ENCODE data around the gene IFNK.

Gene IFNK

GRCh38 chr9:27549196-27549755, 25.2 kb downstream of the IFNK start:
- no peaks in the 10 kb centered on the region for H3K27me3 ChIP-seq (ENCODE audit: control insufficient read depth in 2 of 2, insufficient read depth in 2 of 2, low read length in 2 of 2)
- peaks cover 8 to 12% of the 10 kb centered on the region in 2 donors for H3K36me3 ChIP-seq (ENCODE audit: control insufficient read depth in 2 of 2, insufficient read depth in 2 of 2, low read length in 2 of 2)
- H3K9me3 ChIP-seq (ENCODE audit: control insufficient read depth in 2 of 2, low read length in 2 of 2), result no peaks in the 10 kb centered on the region
- H3K9ac ChIP-seq (ENCODE audit: low read depth in 1 of 2, low read length in 2 of 2), result no peak overlapping the region
- no peak overlapping the region for H3K4me3 ChIP-seq (ENCODE audit: low read length in 2 of 2)
- peaks cover 0 to 4% of the 10 kb centered on the region in 2 donors for H3K4me1 ChIP-seq (ENCODE audit: control insufficient read depth in 2 of 2, insufficient read depth in 2 of 2, low read length in 2 of 2)
- no peak overlapping the region for H3K27ac ChIP-seq (ENCODE audit: low read depth in 2 of 2, low read length in 2 of 2)

- H3K4me1 ChIP-seq (ENCODE audit: control insufficient read depth in 2 of 2, insufficient read depth in 2 of 2, low read length in 2 of 2), result no peaks in the 10 kb centered on the region
These were observed 30.6 kb downstream of the IFNK start for GRCh38 chr9:27554712-27555111.

GRCh38 chr9:27556470-27556869, 32.4 kb downstream of the IFNK start:
- Histone ChIP-seq H3K36me3 (ENCODE audit: control insufficient read depth in 2 of 2, insufficient read depth in 2 of 2, low read length in 2 of 2) (peaks cover 27 to 41% of the 10 kb centered on the region in 2 donors), H3K9ac (ENCODE audit: low read depth in 1 of 2, low read length in 2 of 2) (no peak overlapping the region)

More at GRCh38 chr9:27554712-27555111, 30.6 kb downstream of the IFNK start:
- Histone ChIP-seq H3K4me3 (ENCODE audit: low read length in 2 of 2) (no peak overlapping the region), H3K9ac (ENCODE audit: low read depth in 1 of 2, low read length in 2 of 2) (no peak overlapping the region), H3K9me3 (ENCODE audit: control insufficient read depth in 2 of 2, low read length in 2 of 2) (no peaks in the 10 kb centered on the region), H3K27me3 (ENCODE audit: control insufficient read depth in 2 of 2, insufficient read depth in 2 of 2, low read length in 2 of 2) (no peaks in the 10 kb centered on the region), H3K36me3 (ENCODE audit: control insufficient read depth in 2 of 2, insufficient read depth in 2 of 2, low read length in 2 of 2) (peaks cover 30 to 38% of the 10 kb centered on the region in 2 donors), H3K27ac (ENCODE audit: low read depth in 2 of 2, low read length in 2 of 2) (no peak overlapping the region)

GRCh38 chr9:27558307-27558706, 34.2 kb downstream of the IFNK start:
- Histone ChIP-seq H3K4me1 (ENCODE audit: control insufficient read depth in 2 of 2, insufficient read depth in 2 of 2, low read length in 2 of 2) (peaks cover 0 to 3% of the 10 kb centered on the region in 2 donors), H3K9ac (ENCODE audit: low read depth in 1 of 2, low read length in 2 of 2) (no peak overlapping the region), H3K9me3 (ENCODE audit: control insufficient read depth in 2 of 2, low read length in 2 of 2) (no peaks in the 10 kb centered on the region), H3K27me3 (ENCODE audit: control insufficient read depth in 2 of 2, insufficient read depth in 2 of 2, low read length in 2 of 2) (no peaks in the 10 kb centered on the region), H3K27ac (ENCODE audit: low read depth in 2 of 2, low read length in 2 of 2) (no peak overlapping the region), H3K4me3 (ENCODE audit: low read length in 2 of 2) (no peak overlapping the region), H3K36me3 (ENCODE audit: control insufficient read depth in 2 of 2, insufficient read depth in 2 of 2, low read length in 2 of 2) (peaks cover 27 to 36% of the 10 kb centered on the region in 2 donors)

More at GRCh38 chr9:27556470-27556869, 32.4 kb downstream of the IFNK start:
- no peaks in the 10 kb centered on the region for H3K9me3 ChIP-seq (ENCODE audit: control insufficient read depth in 2 of 2, low read length in 2 of 2)
- H3K4me1 ChIP-seq (ENCODE audit: control insufficient read depth in 2 of 2, insufficient read depth in 2 of 2, low read length in 2 of 2), result peaks cover 0 to under 1% of the 10 kb centered on the region in 2 donors
- H3K27ac ChIP-seq (ENCODE audit: low read depth in 2 of 2, low read length in 2 of 2), result no peak overlapping the region
- no peak overlapping the region for H3K4me3 ChIP-seq (ENCODE audit: low read length in 2 of 2)
- no peaks in the 10 kb centered on the region for H3K27me3 ChIP-seq (ENCODE audit: control insufficient read depth in 2 of 2, insufficient read depth in 2 of 2, low read length in 2 of 2)

- H3K36me3 ChIP-seq (ENCODE audit: control insufficient read depth in 2 of 2, insufficient read depth in 2 of 2, low read length in 2 of 2), result peaks cover 20 to 33% of the 10 kb centered on the region in 2 donors
- H3K27ac ChIP-seq (ENCODE audit: low read depth in 2 of 2, low read length in 2 of 2), result no peak overlapping the region
- H3K9ac ChIP-seq (ENCODE audit: low read depth in 1 of 2, low read length in 2 of 2), result no peak overlapping the region
These were observed 36.4 kb downstream of the IFNK start for GRCh38 chr9:27560457-27560856.

GRCh38 chr9:27561685-27562084, 37.6 kb downstream of the IFNK start:
- peaks cover 0 to 3% of the 10 kb centered on the region in 2 donors for H3K4me1 ChIP-seq (ENCODE audit: control insufficient read depth in 2 of 2, insufficient read depth in 2 of 2, low read length in 2 of 2)
- no peak overlapping the region for H3K27ac ChIP-seq (ENCODE audit: low read depth in 2 of 2, low read length in 2 of 2)
- H3K27me3 ChIP-seq (ENCODE audit: control insufficient read depth in 2 of 2, insufficient read depth in 2 of 2, low read length in 2 of 2), result no peaks in the 10 kb centered on the region
- H3K9me3 ChIP-seq (ENCODE audit: control insufficient read depth in 2 of 2, low read length in 2 of 2), result no peaks in the 10 kb centered on the region
- no peak overlapping the region for H3K9ac ChIP-seq (ENCODE audit: low read depth in 1 of 2, low read length in 2 of 2)
- H3K4me3 ChIP-seq (ENCODE audit: low read length in 2 of 2), result no peak overlapping the region
- H3K36me3 ChIP-seq (ENCODE audit: control insufficient read depth in 2 of 2, insufficient read depth in 2 of 2, low read length in 2 of 2), result peaks cover 14 to 25% of the 10 kb centered on the region in 2 donors

More at GRCh38 chr9:27560457-27560856, 36.4 kb downstream of the IFNK start:
- H3K4me1 ChIP-seq (ENCODE audit: control insufficient read depth in 2 of 2, insufficient read depth in 2 of 2, low read length in 2 of 2), result peaks cover 0 to 3% of the 10 kb centered on the region in 2 donors
- H3K27me3 ChIP-seq (ENCODE audit: control insufficient read depth in 2 of 2, insufficient read depth in 2 of 2, low read length in 2 of 2), result no peaks in the 10 kb centered on the region
- no peaks in the 10 kb centered on the region for H3K9me3 ChIP-seq (ENCODE audit: control insufficient read depth in 2 of 2, low read length in 2 of 2)
- H3K4me3 ChIP-seq (ENCODE audit: low read length in 2 of 2), result no peak overlapping the region

GRCh38 chr9:27563738-27564430, 39.8 kb downstream of the IFNK start:
- Histone ChIP-seq H3K4me1 (ENCODE audit: control insufficient read depth in 2 of 2, insufficient read depth in 2 of 2, low read length in 2 of 2) (peaks cover 0 to 3% of the 10 kb centered on the region in 2 donors), H3K27me3 (ENCODE audit: control insufficient read depth in 2 of 2, insufficient read depth in 2 of 2, low read length in 2 of 2) (no peaks in the 10 kb centered on the region), H3K9me3 (ENCODE audit: control insufficient read depth in 2 of 2, low read length in 2 of 2) (no peaks in the 10 kb centered on the region), H3K9ac (ENCODE audit: low read depth in 1 of 2, low read length in 2 of 2) (no peak overlapping the region), H3K4me3 (ENCODE audit: low read length in 2 of 2) (no peak overlapping the region), H3K36me3 (ENCODE audit: control insufficient read depth in 2 of 2, insufficient read depth in 2 of 2, low read length in 2 of 2) (peaks cover 4 to 7% of the 10 kb centered on the region in 2 donors), H3K27ac (ENCODE audit: low read depth in 2 of 2, low read length in 2 of 2) (no peak overlapping the region)

DNA sequence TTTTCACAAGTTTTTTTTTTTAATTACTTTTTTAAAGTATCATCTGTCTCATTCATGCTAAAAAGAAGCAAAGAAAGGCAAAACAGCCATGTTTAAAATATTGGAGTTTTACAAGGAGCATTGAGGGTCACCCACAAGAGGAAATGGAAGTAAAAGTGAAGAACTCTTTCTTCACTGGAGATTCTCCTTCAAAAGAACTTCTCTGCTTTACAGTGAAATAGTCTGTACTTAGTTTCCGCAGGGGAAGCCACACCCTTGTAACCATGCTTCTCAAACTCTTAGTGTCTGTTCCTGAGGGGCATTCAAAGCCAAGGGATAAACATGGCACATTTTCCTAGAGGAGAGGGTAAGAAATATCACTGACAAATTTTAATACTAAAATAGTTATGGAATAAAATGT, 40.6 kb downstream of the IFNK start:
- no peaks in the 10 kb centered on the region for H3K9me3 ChIP-seq (ENCODE audit: control insufficient read depth in 2 of 2, low read length in 2 of 2)
- H3K36me3 ChIP-seq (ENCODE audit: control insufficient read depth in 2 of 2, insufficient read depth in 2 of 2, low read length in 2 of 2), result peaks cover 3 to 4% of the 10 kb centered on the region in 2 donors
- H3K9ac ChIP-seq (ENCODE audit: low read depth in 1 of 2, low read length in 2 of 2), result no peak overlapping the region
- peaks cover 0 to 3% of the 10 kb centered on the region in 2 donors for H3K4me1 ChIP-seq (ENCODE audit: control insufficient read depth in 2 of 2, insufficient read depth in 2 of 2, low read length in 2 of 2)
- no peak overlapping the region for H3K4me3 ChIP-seq (ENCODE audit: low read length in 2 of 2)
- no peak overlapping the region for H3K27ac ChIP-seq (ENCODE audit: low read depth in 2 of 2, low read length in 2 of 2)
- H3K27me3 ChIP-seq (ENCODE audit: control insufficient read depth in 2 of 2, insufficient read depth in 2 of 2, low read length in 2 of 2), result no peaks in the 10 kb centered on the region

GRCh38 chr9:27565696-27566095, 41.6 kb downstream of the IFNK start:
- no peaks in the 10 kb centered on the region for H3K27me3 ChIP-seq (ENCODE audit: control insufficient read depth in 2 of 2, insufficient read depth in 2 of 2, low read length in 2 of 2)
- H3K27ac ChIP-seq (ENCODE audit: low read depth in 2 of 2, low read length in 2 of 2), result no peak overlapping the region
- no peak overlapping the region for H3K9ac ChIP-seq (ENCODE audit: low read depth in 1 of 2, low read length in 2 of 2)
- no peaks in the 10 kb centered on the region for H3K9me3 ChIP-seq (ENCODE audit: control insufficient read depth in 2 of 2, low read length in 2 of 2)
- H3K4me1 ChIP-seq (ENCODE audit: control insufficient read depth in 2 of 2, insufficient read depth in 2 of 2, low read length in 2 of 2), result peaks cover 0 to 3% of the 10 kb centered on the region in 2 donors
- H3K36me3 ChIP-seq (ENCODE audit: control insufficient read depth in 2 of 2, insufficient read depth in 2 of 2, low read length in 2 of 2), result peaks cover 0 to 4% of the 10 kb centered on the region in 2 donors
- H3K4me3 ChIP-seq (ENCODE audit: low read length in 2 of 2), result no peak overlapping the region

DNA sequence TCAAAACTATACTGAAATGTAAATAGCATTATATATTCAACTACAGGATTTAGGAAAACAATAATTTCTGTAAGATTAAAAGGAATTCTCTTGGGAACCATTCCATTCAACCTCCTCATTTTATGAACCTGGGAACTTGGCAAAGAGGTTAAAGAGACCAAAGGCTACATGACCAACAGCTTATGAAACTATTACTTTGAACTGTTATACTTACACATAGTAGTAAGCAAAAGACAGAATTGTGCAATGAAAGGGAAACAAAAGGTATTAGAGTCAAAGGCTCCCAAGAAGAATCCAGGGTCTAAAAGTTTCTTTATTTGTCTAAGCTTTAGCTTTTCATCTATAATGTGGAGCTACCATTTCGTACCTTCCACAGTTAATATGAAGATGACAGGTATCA, 42.0 kb downstream of the IFNK start:
- H3K27ac ChIP-seq (ENCODE audit: low read depth in 2 of 2, low read length in 2 of 2), result no peak overlapping the region
- H3K4me1 ChIP-seq (ENCODE audit: control insufficient read depth in 2 of 2, insufficient read depth in 2 of 2, low read length in 2 of 2), result peaks cover 0 to 3% of the 10 kb centered on the region in 2 donors
- no peaks in the 10 kb centered on the region for H3K9me3 ChIP-seq (ENCODE audit: control insufficient read depth in 2 of 2, low read length in 2 of 2)
- no peak overlapping the region for H3K4me3 ChIP-seq (ENCODE audit: low read length in 2 of 2)
- H3K36me3 ChIP-seq (ENCODE audit: control insufficient read depth in 2 of 2, insufficient read depth in 2 of 2, low read length in 2 of 2), result peaks cover 0 to under 1% of the 10 kb centered on the region in 2 donors
- no peak overlapping the region for H3K9ac ChIP-seq (ENCODE audit: low read depth in 1 of 2, low read length in 2 of 2)
- H3K27me3 ChIP-seq (ENCODE audit: control insufficient read depth in 2 of 2, insufficient read depth in 2 of 2, low read length in 2 of 2), result no peaks in the 10 kb centered on the region
